M059J (cell line): ENCODE measurements around the gene TBC1D25. TPM values are rescaled to one million over a fixed set of nuclear protein-coding genes. Genes with fewer than 3 reads are reported as not detected.

ENCODE experiments used
- DNase-seq: peaks from one replicate; pipeline ENCODE4 v3.0.0-alpha.2; 2012; ENCODE audit warnings: low read depth
- total RNA-seq: library from RNA; depleted of rRNA; stranded (reverse); fragments of >200 nt; shearing (Covaris generic); gene quantifications from 2 replicates; pipeline ENCODE4 v1.2.3, GENCODE V29; 2014; rRNA removed

TBC1D25 gene
- total RNA-seq, 1 experiment from 2014 or later: 6.7 TPM

- DNase-seq: no peak
Observed at GRCh38 chrX:48601741-48602394, 62.4 kb downstream of the TBC1D25 start.

DNA sequence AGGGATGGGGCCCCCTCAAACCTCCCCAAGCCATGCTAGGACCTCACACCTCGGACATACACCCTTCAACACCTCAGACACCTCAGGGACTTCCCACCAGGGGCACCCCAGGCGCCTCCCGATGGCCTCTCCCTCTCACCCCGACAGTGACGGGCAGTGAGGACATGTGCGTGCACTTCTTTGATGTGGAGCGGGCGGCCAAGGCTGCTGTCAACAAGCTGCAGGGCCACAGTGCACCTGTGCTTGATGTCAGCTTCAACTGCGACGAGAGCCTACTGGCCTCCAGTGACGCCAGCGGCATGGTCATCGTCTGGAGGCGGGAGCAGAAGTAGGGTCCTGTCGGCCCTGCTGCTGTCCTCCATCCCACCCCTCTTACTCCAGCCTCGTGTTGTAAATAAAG, 65.2 kb downstream of the TBC1D25 start:
- no peak for DNase-seq

DNA sequence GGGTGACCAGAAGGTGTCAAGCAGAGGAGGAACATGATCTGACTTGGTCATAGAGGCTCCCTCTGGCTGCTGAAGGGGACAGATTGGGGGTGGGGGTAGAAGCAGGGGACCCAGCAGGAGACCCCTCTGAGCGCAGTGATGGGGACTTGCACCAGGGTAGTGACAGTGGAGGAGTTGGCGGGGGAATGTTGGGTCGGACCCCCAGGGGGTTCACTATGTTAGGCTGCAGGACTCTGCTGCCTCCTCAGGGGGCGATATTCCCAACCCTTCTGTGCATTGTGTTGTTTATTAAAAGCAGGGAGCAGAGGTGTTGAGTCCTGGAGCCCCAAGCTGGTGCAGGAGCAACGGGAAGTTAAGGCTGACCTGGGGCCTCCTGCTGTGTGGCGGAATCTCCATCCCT, 66.6 kb downstream of the TBC1D25 start:
- DNase-seq: no peak

GRCh38 chrX:48611703-48612102, 72.2 kb downstream of the TBC1D25 start:
- no peak for DNase-seq

Other genes with a start within 250 kb of the TBC1D25 start
- not detected in 2 replicates for gene SSX3, start 183.0 kb upstream of the TBC1D25 start, total RNA-seq
- not detected in 2 replicates for gene SSX4, start 156.2 kb upstream of the TBC1D25 start, total RNA-seq
- gene SSX4B, start 127.8 kb upstream of the TBC1D25 start, total RNA-seq: not detected in 2 replicates
- 0.05 TPM in 1 of 2 replicates, not detected in the other for gene SLC38A5, start 69.5 kb upstream of the TBC1D25 start, total RNA-seq
- 107 and 123 TPM in 2 replicates for gene FTSJ1, start 63.5 kb upstream of the TBC1D25 start, total RNA-seq
- gene PORCN, start 30.7 kb upstream of the TBC1D25 start, total RNA-seq: 23.1 and 25.4 TPM in 2 replicates
- 248 and 277 TPM in 2 replicates for gene EBP, start 17.9 kb upstream of the TBC1D25 start, total RNA-seq
- 52.6 and 64.2 TPM in 2 replicates for gene RBM3, start 34.8 kb downstream of the TBC1D25 start, total RNA-seq
- 54.3 and 88.6 TPM in 2 replicates for gene WDR13, start 57.8 kb downstream of the TBC1D25 start, total RNA-seq
- not detected in 2 replicates for gene WAS, start 144.1 kb downstream of the TBC1D25 start, total RNA-seq
- gene SUV39H1, start 157.0 kb downstream of the TBC1D25 start, total RNA-seq: 15.1 and 22.8 TPM in 2 replicates
- gene GLOD5, start 222.0 kb downstream of the TBC1D25 start, total RNA-seq: not detected in 2 replicates
- gene GATA1, start 246.9 kb downstream of the TBC1D25 start, total RNA-seq: not detected in 2 replicates